Embryonic facial prominence (tissue), 1 donor: ENCODE results near the gene LRRC3B.

Source experiments
- DNase-seq: peaks from one replicate; pipeline ENCODE4 v3.0.0-alpha.2; 2016; ENCODE audit errors: extremely low spot score

The LRRC3B gene

GRCh38 chr3:26708501-26708900 is 85.9 kb downstream of the LRRC3B start:
- DNase-seq, result no peak

- DNase-seq, result peak; percentile 68
Observed at GRCh38 chr3:26712211-26713026, 89.8 kb downstream of the LRRC3B start.

GRCh38 chr3:26713091-26713490 is 90.5 kb downstream of the LRRC3B start:
- no peak for DNase-seq

DNA sequence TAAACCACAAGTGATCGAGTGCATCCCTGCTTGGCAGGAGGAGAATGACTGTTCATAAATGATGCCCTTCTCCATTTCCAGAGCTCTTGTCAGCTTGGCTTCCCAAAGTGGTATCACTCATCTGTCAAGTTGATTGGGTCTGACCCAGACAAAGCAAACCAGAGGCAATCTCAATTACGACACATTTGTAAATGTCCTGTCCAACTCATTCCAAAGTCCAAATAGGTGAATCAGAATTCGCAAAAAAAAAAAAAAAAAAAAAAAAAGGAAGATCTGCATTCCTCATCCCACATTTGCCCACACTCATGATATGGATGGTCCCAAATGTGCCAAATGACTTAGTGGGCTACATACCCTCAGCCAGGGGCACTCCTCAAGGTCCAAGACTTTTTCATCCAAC is 91.9 kb downstream of the LRRC3B start:
- DNase-seq, result no peak

GRCh38 chr3:26715431-26715830 is 92.9 kb downstream of the LRRC3B start:
- DNase-seq, result no peak

DNA sequence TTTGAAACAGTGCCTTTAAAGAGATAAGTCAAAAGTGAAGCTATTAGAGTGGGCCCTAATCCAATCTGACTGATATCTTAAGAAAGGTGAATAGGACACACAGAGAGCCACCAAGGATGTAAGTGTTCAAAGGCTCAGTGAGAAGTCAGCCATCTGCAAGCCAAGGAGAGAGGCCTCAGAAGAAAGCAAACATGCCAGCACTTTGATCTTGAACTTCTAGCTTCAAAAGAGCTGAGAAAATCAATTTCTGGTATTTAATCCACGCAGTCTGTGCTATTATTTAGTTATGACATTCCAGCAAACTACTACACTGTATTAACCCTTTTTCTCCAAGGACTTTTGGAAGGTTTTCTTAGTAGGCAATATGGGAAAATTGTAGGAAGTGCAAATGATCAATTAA is 95.7 kb downstream of the LRRC3B start:
- DNase-seq, result no peak

DNA sequence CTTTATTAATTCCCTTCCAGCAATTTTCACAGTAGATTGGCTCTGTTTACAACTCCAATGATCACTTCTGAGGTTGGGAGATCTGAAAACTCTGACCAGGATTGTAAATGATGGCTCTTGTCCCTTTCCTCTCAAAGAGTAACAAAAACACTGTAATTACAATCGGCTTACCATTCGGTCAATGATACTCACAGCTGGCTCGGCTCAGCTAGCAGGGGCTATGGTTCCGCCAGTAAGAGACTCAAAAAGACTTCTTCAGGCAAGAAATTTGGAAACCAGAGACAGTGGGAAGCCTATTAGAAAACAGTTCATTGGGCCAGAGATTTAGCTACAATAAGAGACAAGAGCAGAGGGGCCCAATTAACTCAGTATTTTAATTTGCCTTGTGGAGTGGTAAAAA is 96.6 kb downstream of the LRRC3B start:
- DNase-seq, result no peak

GRCh38 chr3:26721047-26721446 is 98.5 kb downstream of the LRRC3B start:
- no peak for DNase-seq

DNA sequence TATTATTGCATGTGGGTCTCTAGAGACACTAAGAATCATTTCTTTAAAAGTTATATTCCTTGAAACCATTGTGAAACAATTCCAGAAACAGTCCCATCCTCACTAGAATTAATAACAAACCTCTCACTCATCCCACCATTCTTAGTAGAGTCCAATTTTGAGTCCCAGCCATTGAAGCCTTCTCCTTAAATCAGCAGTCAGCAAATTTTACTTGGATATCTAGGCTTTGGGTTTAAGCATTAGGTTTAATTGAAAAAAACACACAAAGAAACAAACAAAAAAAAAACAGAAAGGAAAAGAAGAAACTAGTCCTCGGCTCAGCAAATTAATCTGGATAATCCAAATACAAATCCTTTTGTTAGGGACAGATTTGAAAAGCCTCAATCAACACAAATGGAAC is 109.3 kb downstream of the LRRC3B start:
- no peak for DNase-seq

DNA sequence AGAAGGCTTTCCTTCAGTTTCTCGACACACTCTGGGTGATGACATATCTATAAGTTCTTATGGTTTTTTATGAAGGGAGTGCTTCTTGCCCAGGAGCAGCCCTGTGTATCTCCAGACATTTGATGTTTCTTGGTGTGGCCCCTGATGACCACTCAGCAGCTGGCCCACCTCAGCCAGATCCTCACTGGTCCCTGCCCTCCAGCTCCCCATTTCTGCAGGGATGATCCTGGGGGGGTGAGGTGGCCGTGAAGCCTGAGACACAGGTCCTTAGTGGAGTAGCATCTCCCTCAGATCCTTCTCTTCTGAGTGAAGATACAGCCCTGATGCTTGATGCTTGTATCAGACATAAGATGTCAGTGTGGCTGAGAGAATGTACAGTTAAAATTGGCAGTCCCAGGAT is 127.7 kb downstream of the LRRC3B start:
- DNase-seq, result no peak

GRCh38 chr3:26752466-26752865 is 129.9 kb downstream of the LRRC3B start:
- DNase-seq, result no peak

- DNase-seq, result no peak
Observed at GRCh38 chr3:26753095-26753494, 130.5 kb downstream of the LRRC3B start.

- no peak for DNase-seq
Observed at GRCh38 chr3:26757978-26758377, 135.4 kb downstream of the LRRC3B start.
